Natural killer cell (primary cell): Measurements from ENCODE around the gene TKFC. TPM values are rescaled to one million over a fixed set of nuclear protein-coding genes. Genes with fewer than 3 reads are reported as not detected.

ENCODE experiments used
- ATAC-seq, 3 donors: fragments of 150-1000 bp in 2 of 3; fragments of 200-7000 bp in 1 of 3; cut with Tn5 transposase; 1 replicate in 1 of 3; 2 replicates in 2 of 3; pipeline ENCODE4 v1.10.0; 2021; ENCODE audit warnings: mild to moderate bottlenecking in 2 of 3, moderate library complexity in 2 of 3
- DNase-seq, 2 donors: peaks; one replicate each; pipeline versions ENCODE4 v3.0.0 to v3.0.0-alpha.2; 2013 to 2021; ENCODE audit warnings: mixed read lengths in 1 of 2
- H3K27ac ChIP-seq: one replicate; pipeline ENCODE4 v1.5.1; 2013; ENCODE audit warnings: mild to moderate bottlenecking, low read length
- H3K27me3 ChIP-seq: one replicate; pipeline ENCODE4 v1.6.1; 2013; ENCODE audit warnings: low read length; ENCODE audit not compliant: control insufficient read depth, insufficient read depth
- H3K36me3 ChIP-seq: one replicate; pipeline ENCODE4 v1.6.1; 2013; ENCODE audit warnings: low read length; ENCODE audit not compliant: control insufficient read depth, insufficient read depth
- H3K4me1 ChIP-seq: one replicate; pipeline ENCODE4 v1.6.1; 2013; ENCODE audit warnings: low read length; ENCODE audit not compliant: control insufficient read depth, insufficient read depth
- H3K4me3 ChIP-seq: one replicate; pipeline ENCODE4 v1.5.1; 2013; ENCODE audit warnings: low read length
- H3K9me3 ChIP-seq: one replicate; pipeline ENCODE4 v1.6.1; 2013; ENCODE audit warnings: low read length; ENCODE audit not compliant: control insufficient read depth, insufficient read depth
- H3K27ac Mint-ChIP-seq, 2 donors: one replicate each; pipeline ENCODE4 v1.8.0; 2022; ENCODE audit warnings: mild to moderate bottlenecking in 2 of 2, mixed read lengths in 2 of 2, moderate library complexity in 1 of 2
- H3K27me3 Mint-ChIP-seq, 2 donors: one replicate each; pipeline ENCODE4 v1.8.0; 2022; ENCODE audit warnings: low read depth in 2 of 2, mixed read lengths in 2 of 2
- H3K36me3 Mint-ChIP-seq: one replicate; pipeline ENCODE4 v1.8.0; 2022; ENCODE audit warnings: mixed read lengths
- H3K4me1 Mint-ChIP-seq, 2 donors: one replicate each; pipeline ENCODE4 v1.8.0; 2022; ENCODE audit warnings: mixed read lengths in 2 of 2
- H3K4me3 Mint-ChIP-seq: one replicate; pipeline ENCODE4 v1.8.0; 2022; ENCODE audit warnings: mild to moderate bottlenecking, moderate library complexity, mixed read lengths
- H3K9me3 Mint-ChIP-seq, 2 donors: one replicate each; pipeline ENCODE4 v1.8.0; 2022; ENCODE audit warnings: mixed read lengths in 2 of 2
- WGBS: methylation state at CpG from one replicate; pipeline ENCODE4 v1.1.7; 2013; ENCODE audit warnings: missing lambda C conversion rate; ENCODE audit not compliant: insufficient coverage; 5-methylcytosine and 5-hydroxymethylcytosine counted together
- intact Hi-C: fragments of 100-400 bp; cut with micrococcal nuclease; formaldehyde crosslinking; loops from one replicate; pipeline ENCODE4 v1.14.2; 2022
- total RNA-seq, 4 donors: library from RNA; stranded (reverse); fragments of 120-200 nt in 1 of 4; gene quantifications; one replicate each; pipeline versions ENCODE4 v1.2.3 to v1.2.4, GENCODE V29; 2013 to 2022
- TF ChIP-seq, protein P1 (sequence below): fragments of 200-600 bp; IDR thresholded peaks from one replicate; pipeline ENCODE4 v1.8.0; 2022; ENCODE audit warnings: antibody characterized with exemption

Gene TKFC
- total RNA-seq, 3 donors from 2014 or later (not counting 1 experiment from before 2014, with no cell fraction given), result 32.9 to 54.8 (median 38.6) TPM

- no peak within 1 kb of the TSS for H3K27ac ChIP-seq
- WGBS, result under 1% methylated on average over 97 of the region's 97 CpGs
- TF ChIP-seq, protein P1, sequence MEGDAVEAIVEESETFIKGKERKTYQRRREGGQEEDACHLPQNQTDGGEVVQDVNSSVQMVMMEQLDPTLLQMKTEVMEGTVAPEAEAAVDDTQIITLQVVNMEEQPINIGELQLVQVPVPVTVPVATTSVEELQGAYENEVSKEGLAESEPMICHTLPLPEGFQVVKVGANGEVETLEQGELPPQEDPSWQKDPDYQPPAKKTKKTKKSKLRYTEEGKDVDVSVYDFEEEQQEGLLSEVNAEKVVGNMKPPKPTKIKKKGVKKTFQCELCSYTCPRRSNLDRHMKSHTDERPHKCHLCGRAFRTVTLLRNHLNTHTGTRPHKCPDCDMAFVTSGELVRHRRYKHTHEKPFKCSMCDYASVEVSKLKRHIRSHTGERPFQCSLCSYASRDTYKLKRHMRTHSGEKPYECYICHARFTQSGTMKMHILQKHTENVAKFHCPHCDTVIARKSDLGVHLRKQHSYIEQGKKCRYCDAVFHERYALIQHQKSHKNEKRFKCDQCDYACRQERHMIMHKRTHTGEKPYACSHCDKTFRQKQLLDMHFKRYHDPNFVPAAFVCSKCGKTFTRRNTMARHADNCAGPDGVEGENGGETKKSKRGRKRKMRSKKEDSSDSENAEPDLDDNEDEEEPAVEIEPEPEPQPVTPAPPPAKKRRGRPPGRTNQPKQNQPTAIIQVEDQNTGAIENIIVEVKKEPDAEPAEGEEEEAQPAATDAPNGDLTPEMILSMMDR, result no peak
- Mint-ChIP-seq H3K27me3 (peaks cover 0 to 15% of the 10 kb centered on the region in 2 donors), H3K9me3 (no peaks in the 10 kb centered on the region), H3K4me1 (peaks cover 32 to 39% of the 10 kb centered on the region in 2 donors), H3K27ac (no peak within 1 kb of the TSS), H3K36me3 (no peaks in the 10 kb centered on the region), H3K4me3 (peak within 1 kb of the TSS; percentile 81)
- peaks cover 7% of the 10 kb centered on the region for H3K36me3 ChIP-seq
- H3K9me3 ChIP-seq, result no peaks in the 10 kb centered on the region
- H3K4me3 ChIP-seq, result peak within 1 kb of the TSS; percentile 38
- intact Hi-C loops, result no loop called here
- ATAC-seq (peak; percentile 82 to 89 (median 84)), DNase-seq (peak; percentile 37 to 75)
- peaks cover 9% of the 10 kb centered on the region for H3K27me3 ChIP-seq
- peaks cover 32% of the 10 kb centered on the region for H3K4me1 ChIP-seq
Observed at GRCh38 chr11:61294717-61295595, 38.1 kb upstream of the TKFC start, which contains the start of gene VWCE. VWCE (minus strand) TSS chr11:61295316; CDS start chr11:61295037, 279 bp downstream.

GRCh38 chr11:61295596-61295926 lies 37.5 kb upstream of the TKFC start:
- intact Hi-C loops, result no loop called here
- Mint-ChIP-seq H3K27me3 (peaks cover 0 to 15% of the 10 kb centered on the region in 2 donors), H3K36me3 (no peaks in the 10 kb centered on the region)

GRCh38 chr11:61297341-61297740 lies 35.7 kb upstream of the TKFC start:
- intact Hi-C loops, result no loop called here
- DNase-seq (no peak), ATAC-seq (no peak)
- H3K4me1 ChIP-seq, result peaks cover 32% of the 10 kb centered on the region
- Mint-ChIP-seq H3K27ac (peak overlapping the region; percentile 1 to 7), H3K4me3 (peak overlapping the region; percentile 2), H3K4me1 (peaks cover 32 to 39% of the 10 kb centered on the region in 2 donors), H3K27me3 (peaks cover 0 to 12% of the 10 kb centered on the region in 2 donors), H3K9me3 (no peaks in the 10 kb centered on the region), H3K36me3 (peaks cover 14% of the 10 kb centered on the region)
- H3K4me3 ChIP-seq, result no peak overlapping the region
- H3K27me3 ChIP-seq, result peaks cover 9% of the 10 kb centered on the region
- H3K36me3 ChIP-seq, result peaks cover 31% of the 10 kb centered on the region
- no peaks in the 10 kb centered on the region for H3K9me3 ChIP-seq
- H3K27ac ChIP-seq, result no peak overlapping the region
- WGBS, result 81% methylated on average over 1 of the region's 1 CpG
- TF ChIP-seq, protein P1, result no peak

More at GRCh38 chr11:61295596-61295926, 37.5 kb upstream of the TKFC start:
- no peak for ATAC-seq
- Histone ChIP-seq H3K36me3 (peaks cover 13% of the 10 kb centered on the region), H3K4me1 (peaks cover 32% of the 10 kb centered on the region), H3K4me3 (no peak overlapping the region), H3K9me3 (no peaks in the 10 kb centered on the region), H3K27me3 (peaks cover 9% of the 10 kb centered on the region), H3K27ac (no peak overlapping the region)
- WGBS, result 47% methylated on average over 12 of the region's 12 CpGs
- TF ChIP-seq, protein P1, result no peak
- DNase-seq, result no peak
- H3K4me3 Mint-ChIP-seq, result no peak overlapping the region
- H3K4me1 Mint-ChIP-seq, result peaks cover 32 to 39% of the 10 kb centered on the region in 2 donors
- no peaks in the 10 kb centered on the region for H3K9me3 Mint-ChIP-seq
- no peak overlapping the region for H3K27ac Mint-ChIP-seq
